DOHH2 (cell line): ENCODE measurements around the gene POTEF.
"Not testable (repeated sequence)": the region's sequence is repeated elsewhere in the genome, so short reads cannot be mapped to it uniquely, and the experiment has no call there.

Source experiments
- H3F3A ChIP-seq: fragments of 200-600 bp; sonication (generic), shearing (Covaris generic); 2 replicates; pipeline ENCODE4 v1.6.0; 2016; ENCODE audit warnings: antibody characterized with exemption, mild to moderate bottlenecking; ENCODE audit not compliant: control insufficient read depth, insufficient read depth
- H3K27ac ChIP-seq: fragments of 200-600 bp; sonication (generic); 2 replicates; pipeline ENCODE4 v1.5.1; 2014; ENCODE audit warnings: low read depth, mild to moderate bottlenecking, low read length, moderate library complexity
- H3K27me3 ChIP-seq: fragments of 200-600 bp; sonication (generic); 2 replicates; pipeline ENCODE4 v1.6.1; 2014; ENCODE audit warnings: mild to moderate bottlenecking, low read length, mixed read lengths; ENCODE audit not compliant: control insufficient read depth
- H3K36me3 ChIP-seq: fragments of 200-600 bp; sonication (generic); 2 replicates; pipeline ENCODE4 v1.6.1; 2014; ENCODE audit warnings: mild to moderate bottlenecking, low read length, moderate library complexity, mixed read lengths; ENCODE audit not compliant: control insufficient read depth
- H3K4me1 ChIP-seq: fragments of 200-600 bp; sonication (generic); 2 replicates; pipeline ENCODE4 v1.6.1; 2014; ENCODE audit warnings: mild to moderate bottlenecking, low read length, mixed read lengths; ENCODE audit not compliant: control insufficient read depth
- H3K4me2 ChIP-seq: fragments of 200-600 bp; sonication (generic); 2 replicates; pipeline ENCODE4 v1.6.0; 2014; ENCODE audit warnings: mild to moderate bottlenecking, low read length, moderate library complexity
- H3K4me3 ChIP-seq: fragments of 200-600 bp; sonication (generic); 2 replicates; pipeline ENCODE4 v1.5.1; 2014; ENCODE audit warnings: mild to moderate bottlenecking, low read length, mixed read lengths
- H3K79me2 ChIP-seq: fragments of 200-600 bp; sonication (generic); 2 replicates; pipeline ENCODE4 v1.6.1; 2014; ENCODE audit warnings: mild to moderate bottlenecking, low read length, mixed read lengths; ENCODE audit not compliant: control insufficient read depth
- H3K9me2 ChIP-seq: fragments of 200-600 bp; sonication (generic); replicated peaks from 2 replicates; pipeline ENCODE4 v1.6.1; 2014; ENCODE audit warnings: mild to moderate bottlenecking, low read length, mixed read lengths; ENCODE audit not compliant: control insufficient read depth
- H3K9me3 ChIP-seq: fragments of 200-600 bp; sonication (generic); 2 replicates; pipeline ENCODE4 v1.6.1; 2014; ENCODE audit warnings: antibody characterized with exemption, low read length, mixed read lengths; ENCODE audit not compliant: control insufficient read depth, insufficient read depth
- H4K20me1 ChIP-seq: fragments of 200-600 bp; sonication (generic); 2 replicates; pipeline ENCODE4 v1.6.0; 2014; ENCODE audit warnings: low read depth, mild to moderate bottlenecking, antibody characterized with exemption, low read length, moderate library complexity; ENCODE audit not compliant: control insufficient read depth, insufficient read depth
- EZH2phosphoT487 ChIP-seq: fragments of 200-600 bp; sonication (generic); IDR thresholded peaks from 2 replicates; pipeline ENCODE4 v1.6.1; 2017; ENCODE audit warnings: borderline replicate concordance, mild to moderate bottlenecking, antibody characterized with exemption, low read length, moderate library complexity, mixed read lengths
- TF ChIP-seq, protein P1 (sequence below): fragments of 200-600 bp; sonication (generic); IDR thresholded peaks from one replicate; pipeline ENCODE4 v1.5.1; 2014; ENCODE audit warnings: antibody characterized with exemption, mild to moderate bottlenecking, low read depth, low read length; ENCODE audit not compliant: poor library complexity, severe bottlenecking

Gene POTEF

DNA sequence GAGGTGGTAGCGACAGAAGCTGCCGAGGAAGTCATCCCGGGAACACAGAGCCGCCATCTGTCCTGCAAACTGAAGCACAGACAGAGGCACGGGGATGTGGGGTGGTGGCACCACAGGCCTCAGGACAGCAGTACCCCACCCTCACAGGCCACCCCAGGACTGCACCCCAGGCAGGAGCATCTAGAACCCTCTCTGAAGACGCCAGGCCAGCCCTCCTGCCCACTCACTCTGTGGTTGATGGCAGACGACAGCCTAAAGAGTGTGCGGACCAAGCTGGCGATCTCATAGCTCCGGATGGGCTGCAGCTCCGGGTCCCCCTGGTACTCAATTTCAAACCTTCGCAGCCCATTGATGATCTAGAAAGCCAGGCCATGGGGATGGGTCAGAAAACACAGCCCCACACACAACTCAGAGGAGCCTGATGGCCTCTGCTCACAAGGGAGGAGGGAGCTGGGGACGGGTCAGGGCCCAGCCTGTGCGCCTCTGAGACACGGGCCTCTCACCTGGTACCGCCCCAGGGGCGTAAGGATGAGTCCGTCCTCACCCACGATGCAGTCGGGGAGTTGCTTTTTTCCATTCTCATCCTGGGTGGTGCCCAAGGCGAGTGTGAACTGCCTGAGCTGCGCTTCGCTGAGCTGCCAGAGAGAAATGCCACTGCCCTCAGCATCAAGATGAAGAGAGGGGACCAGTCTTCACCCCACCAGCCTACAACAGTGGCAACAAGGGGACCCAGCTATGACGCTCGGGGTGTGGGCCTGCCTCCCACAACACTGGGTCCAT is 24.0 kb upstream of the POTEF start:
- Histone ChIP-seq H3K36me3 (peaks cover 32% of the 10 kb centered on the region), H3K4me2 (no peak overlapping the region)
- TF ChIP-seq, protein P1, sequence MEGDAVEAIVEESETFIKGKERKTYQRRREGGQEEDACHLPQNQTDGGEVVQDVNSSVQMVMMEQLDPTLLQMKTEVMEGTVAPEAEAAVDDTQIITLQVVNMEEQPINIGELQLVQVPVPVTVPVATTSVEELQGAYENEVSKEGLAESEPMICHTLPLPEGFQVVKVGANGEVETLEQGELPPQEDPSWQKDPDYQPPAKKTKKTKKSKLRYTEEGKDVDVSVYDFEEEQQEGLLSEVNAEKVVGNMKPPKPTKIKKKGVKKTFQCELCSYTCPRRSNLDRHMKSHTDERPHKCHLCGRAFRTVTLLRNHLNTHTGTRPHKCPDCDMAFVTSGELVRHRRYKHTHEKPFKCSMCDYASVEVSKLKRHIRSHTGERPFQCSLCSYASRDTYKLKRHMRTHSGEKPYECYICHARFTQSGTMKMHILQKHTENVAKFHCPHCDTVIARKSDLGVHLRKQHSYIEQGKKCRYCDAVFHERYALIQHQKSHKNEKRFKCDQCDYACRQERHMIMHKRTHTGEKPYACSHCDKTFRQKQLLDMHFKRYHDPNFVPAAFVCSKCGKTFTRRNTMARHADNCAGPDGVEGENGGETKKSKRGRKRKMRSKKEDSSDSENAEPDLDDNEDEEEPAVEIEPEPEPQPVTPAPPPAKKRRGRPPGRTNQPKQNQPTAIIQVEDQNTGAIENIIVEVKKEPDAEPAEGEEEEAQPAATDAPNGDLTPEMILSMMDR: no peak
- TF ChIP-seq EZH2phosphoT487: no peak

DNA sequence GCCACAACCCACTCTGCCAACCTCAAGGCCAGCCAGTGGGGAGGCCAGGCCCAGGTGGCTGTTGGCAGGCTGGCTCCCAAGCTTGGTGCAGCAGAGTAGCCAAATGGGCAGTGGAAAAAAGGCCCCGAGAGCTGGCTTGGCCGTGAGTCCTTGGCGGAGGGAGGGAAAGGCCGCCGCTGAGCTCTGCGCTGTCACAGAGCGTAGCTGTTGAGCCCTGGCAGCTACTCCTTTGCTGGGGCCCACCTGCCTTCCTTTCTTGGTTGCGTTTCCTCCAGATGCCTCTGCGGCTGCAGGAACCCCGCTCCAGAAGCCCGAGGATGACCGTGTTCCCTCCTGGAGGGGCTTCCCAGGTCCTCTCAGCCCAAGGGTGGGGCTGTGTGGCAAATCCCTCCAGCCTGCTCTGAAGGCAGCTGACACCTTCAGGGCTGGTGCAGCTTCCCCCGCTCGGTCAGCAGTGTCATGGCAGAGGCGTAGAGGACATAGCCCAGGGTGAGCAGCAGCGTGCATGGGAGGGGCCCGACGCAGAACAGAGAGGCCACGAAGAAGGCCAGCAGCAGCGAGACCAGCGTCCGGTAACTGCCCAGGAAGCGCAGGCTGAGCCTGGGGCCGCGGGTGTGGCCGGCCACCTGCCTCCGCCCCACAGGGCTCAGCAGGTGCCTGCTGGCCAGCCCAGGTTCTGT is 23.3 kb upstream of the POTEF start:
- H3K4me1 ChIP-seq, H3K9me3 ChIP-seq, H3K9me2 ChIP-seq, H3K4me3 ChIP-seq, H3F3A ChIP-seq, H3K4me2 ChIP-seq, H3K27me3 ChIP-seq, H3K27ac ChIP-seq, H3K79me2 ChIP-seq, H4K20me1 ChIP-seq: not testable (repeated sequence)
- H3K36me3 ChIP-seq: peaks cover 32% of the 10 kb centered on the region

More for the DNA sequence above, 24.0 kb upstream of the POTEF start:
- Histone ChIP-seq H3K27ac (no peak overlapping the region), H3K79me2 (no peaks in the 10 kb centered on the region), H3F3A (no peaks in the 10 kb centered on the region), H3K4me1 (peaks cover 9% of the 10 kb centered on the region), H3K9me3 (no peaks in the 10 kb centered on the region), H4K20me1 (no peaks in the 10 kb centered on the region), H3K9me2 (no peaks in the 10 kb centered on the region), H3K4me3 (no peak overlapping the region), H3K27me3 (no peaks in the 10 kb centered on the region)

DNA sequence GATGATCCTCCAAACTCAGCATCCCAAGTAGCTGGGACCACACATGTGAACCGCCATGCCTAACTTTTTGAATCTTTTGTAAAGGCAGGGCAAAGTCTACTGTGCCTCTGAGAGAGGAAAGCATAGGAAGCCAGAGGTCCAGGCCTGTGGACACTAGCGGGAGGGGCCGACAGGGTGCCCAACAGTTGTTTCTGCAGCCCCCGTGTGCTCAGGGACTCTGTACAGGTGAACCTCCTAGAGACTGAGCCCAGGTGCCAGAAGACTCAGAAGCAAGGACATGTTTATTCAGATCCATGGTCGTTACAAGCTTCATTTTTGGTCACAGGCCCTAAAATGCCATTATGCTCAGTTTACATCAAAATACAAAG is 22.1 kb upstream of the POTEF start:
- H3K9me3 ChIP-seq, H3F3A ChIP-seq, H3K27me3 ChIP-seq, H3K27ac ChIP-seq, H3K4me3 ChIP-seq, H3K4me2 ChIP-seq, H3K4me1 ChIP-seq, H3K9me2 ChIP-seq, H4K20me1 ChIP-seq, H3K79me2 ChIP-seq: not testable (repeated sequence)
- H3K36me3 ChIP-seq: peaks cover 28% of the 10 kb centered on the region

DNA sequence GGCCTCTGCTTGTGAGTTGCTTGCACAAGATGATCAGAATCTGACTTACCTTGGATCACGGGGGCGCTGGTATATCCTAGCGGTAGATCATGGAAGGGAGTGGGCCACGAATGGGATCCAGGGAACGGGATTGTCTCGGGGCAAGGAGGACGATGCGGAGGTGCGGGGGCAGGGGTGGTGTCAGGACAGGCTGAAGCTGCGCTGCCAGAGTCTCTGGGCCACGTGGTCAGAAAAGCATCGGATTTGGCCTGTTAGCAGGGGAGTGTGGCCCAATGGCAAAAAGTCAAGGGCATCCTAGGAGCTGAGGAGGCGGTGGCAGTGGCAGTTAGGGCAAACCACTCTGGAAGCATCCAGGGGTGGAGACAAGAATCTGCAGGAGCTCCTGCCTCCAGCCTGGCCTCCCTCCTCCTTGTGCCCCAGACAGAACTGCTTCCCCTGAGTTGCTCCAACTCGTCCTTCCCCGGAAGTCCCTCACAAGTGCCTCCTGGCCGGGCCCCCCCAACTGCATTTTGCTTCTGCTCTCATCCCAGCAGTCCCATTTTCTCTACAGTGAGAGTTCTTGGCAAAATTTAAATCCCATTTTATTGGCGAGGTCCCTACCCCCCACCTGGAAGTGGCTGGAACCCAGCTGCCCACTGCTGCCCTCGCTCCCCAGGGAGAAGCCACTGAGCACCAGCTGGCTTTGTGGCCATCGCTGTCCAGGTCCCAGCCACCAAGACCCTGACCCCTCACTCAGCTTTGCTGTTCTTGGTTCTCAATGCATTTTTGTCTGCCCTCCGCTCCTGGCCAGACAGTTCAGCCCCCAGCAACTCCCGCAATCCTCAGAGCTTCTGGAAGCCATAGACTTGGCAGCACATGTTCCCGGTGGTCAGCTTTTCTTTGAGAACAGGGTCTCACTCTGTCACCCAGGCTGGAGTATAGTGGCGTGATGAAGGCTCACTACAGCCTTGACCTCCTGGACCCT is 21.4 kb upstream of the POTEF start:
- H3K27me3 ChIP-seq: no peaks in the 10 kb centered on the region
- H3K36me3 ChIP-seq: peaks cover 22% of the 10 kb centered on the region
- no peaks in the 10 kb centered on the region for H3K4me1 ChIP-seq
- TF ChIP-seq EZH2phosphoT487: no peak
- TF ChIP-seq, protein P1: no peak
- no peaks in the 10 kb centered on the region for H3K79me2 ChIP-seq
- H3F3A ChIP-seq: no peaks in the 10 kb centered on the region
- H3K4me2 ChIP-seq: no peak overlapping the region
- no peaks in the 10 kb centered on the region for H3K9me3 ChIP-seq
- no peaks in the 10 kb centered on the region for H4K20me1 ChIP-seq
- no peak overlapping the region for H3K4me3 ChIP-seq
- no peaks in the 10 kb centered on the region for H3K9me2 ChIP-seq
- H3K27ac ChIP-seq: no peak overlapping the region

DNA sequence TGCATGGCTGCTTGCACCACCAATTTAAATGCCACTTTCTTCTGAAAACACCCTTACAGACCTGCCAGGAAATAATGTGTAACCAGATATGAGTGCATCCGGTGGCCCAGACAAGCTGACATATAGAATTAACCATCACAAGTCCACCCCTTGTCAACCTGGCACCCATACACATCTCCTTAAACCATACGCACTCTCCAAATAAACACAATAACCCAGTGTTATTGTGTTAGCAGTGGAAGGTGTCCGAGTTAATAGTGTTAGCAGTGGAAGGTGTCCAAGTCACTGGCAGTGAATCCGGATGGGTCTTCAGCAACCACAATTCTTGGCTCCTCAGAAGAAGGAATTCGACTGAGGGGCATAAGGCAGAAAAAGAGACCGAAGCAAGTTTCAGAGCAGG is 19.5 kb upstream of the POTEF start:
- not testable (repeated sequence) for H3K9me3 ChIP-seq, H3K27ac ChIP-seq, H3K79me2 ChIP-seq, H3K4me1 ChIP-seq, H3K4me2 ChIP-seq, H3K4me3 ChIP-seq, H3K36me3 ChIP-seq, H3K27me3 ChIP-seq, H3K9me2 ChIP-seq, H3F3A ChIP-seq, H4K20me1 ChIP-seq

DNA sequence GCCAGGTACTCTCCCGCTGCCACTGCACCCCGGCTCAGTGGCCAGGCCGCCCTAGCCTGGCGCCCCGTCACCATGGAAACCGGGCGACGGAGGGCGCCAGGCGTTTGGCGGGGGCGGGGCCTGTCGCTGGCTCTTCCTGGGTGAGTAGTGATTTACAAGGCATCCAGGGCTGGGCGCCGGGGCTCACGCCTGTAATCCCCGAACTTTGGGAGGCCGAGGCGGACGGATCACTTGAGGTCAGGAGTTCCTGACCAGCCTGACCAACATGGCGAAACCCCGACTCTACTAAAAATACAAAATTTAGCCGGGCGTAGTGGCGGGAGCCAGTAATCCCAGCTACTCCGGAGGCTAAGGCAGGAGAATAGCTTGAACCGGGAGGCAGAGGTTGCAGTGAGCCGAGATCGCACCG is 16.0 kb upstream of the POTEF start, which contains the start of gene CCDC74B:
Gene CCDC74B, minus strand, starts transcription at position 107 of the 409 bp plus-strand sequence. CDS start 116 bp downstream, outside the sequence.
- not testable (repeated sequence) for H3F3A ChIP-seq, H3K79me2 ChIP-seq, H3K36me3 ChIP-seq, H4K20me1 ChIP-seq, H3K27me3 ChIP-seq, H3K9me2 ChIP-seq, H3K27ac ChIP-seq, H3K4me1 ChIP-seq, H3K9me3 ChIP-seq
- Histone ChIP-seq H3K4me2 (peak within 1 kb of the TSS; percentile 59), H3K4me3 (peak within 1 kb of the TSS; percentile 59)
